H9 (cell line): ENCODE measurements around the gene PRKCB. TPM values are rescaled to one million over a fixed set of nuclear protein-coding genes. Genes with fewer than 3 reads are reported as not detected.

Source experiments
- DNase-seq: peaks from one replicate; pipeline ENCODE4 v3.0.0-alpha.2; 2017
- H2AFZ ChIP-seq: one replicate; pipeline ENCODE4 v1.6.1; 2013; ENCODE audit warnings: mild to moderate bottlenecking, low read length, control low read depth, moderate library complexity
- H2AK5ac ChIP-seq: 2 replicates; pipeline ENCODE4 v1.6.1; 2013; ENCODE audit warnings: low read length, control low read depth, mixed read lengths; ENCODE audit not compliant: insufficient read length
- H2BK120ac ChIP-seq: one replicate; pipeline ENCODE4 v1.6.1; 2013; ENCODE audit warnings: low read depth, mild to moderate bottlenecking, low read length, control low read depth, inconsistent platforms; ENCODE audit not compliant: poor library complexity, severe bottlenecking
- H2BK12ac ChIP-seq: 2 replicates; pipeline ENCODE4 v1.6.1; 2013; ENCODE audit warnings: low read length, control low read depth, mixed read lengths, low read depth; ENCODE audit not compliant: insufficient read length
- H2BK15ac ChIP-seq: 2 replicates; pipeline ENCODE4 v1.6.1; 2013; ENCODE audit warnings: low read depth, low read length, control low read depth
- H2BK20ac ChIP-seq: one replicate; pipeline ENCODE4 v1.6.1; 2013; ENCODE audit warnings: low read depth, mild to moderate bottlenecking, low read length, control low read depth, inconsistent platforms; ENCODE audit not compliant: poor library complexity, severe bottlenecking
- H2BK5ac ChIP-seq: 2 replicates; pipeline ENCODE4 v1.6.1; 2013; ENCODE audit warnings: low read length, control low read depth, mixed read lengths; ENCODE audit not compliant: insufficient read length
- H3K14ac ChIP-seq: 2 replicates; pipeline ENCODE4 v1.6.1; 2013; ENCODE audit warnings: low read length, control low read depth; ENCODE audit not compliant: insufficient read depth
- H3K18ac ChIP-seq: 2 replicates; pipeline ENCODE4 v1.6.1; 2013; ENCODE audit warnings: low read depth, mild to moderate bottlenecking, mixed read lengths, low read length, control low read depth; ENCODE audit not compliant: insufficient read length
- H3K23ac ChIP-seq: 2 replicates; pipeline ENCODE4 v1.6.1; 2013; ENCODE audit warnings: low read length, control low read depth, mixed read lengths, low read depth; ENCODE audit not compliant: insufficient read length
- H3K23me2 ChIP-seq: 2 replicates; pipeline ENCODE4 v1.6.1; 2013; ENCODE audit warnings: low read depth, mild to moderate bottlenecking, mixed read lengths, low read length, control low read depth; ENCODE audit not compliant: insufficient read length, poor library complexity, severe bottlenecking
- H3K27ac ChIP-seq: 2 replicates; pipeline ENCODE4 v1.5.1; 2013; ENCODE audit warnings: low read length, control low read depth, mixed read lengths, low read depth; ENCODE audit not compliant: insufficient read length
- H3K27me3 ChIP-seq: 2 replicates; pipeline ENCODE4 v1.6.1; 2013; ENCODE audit warnings: low read length, control low read depth, inconsistent platforms; ENCODE audit not compliant: insufficient read depth
- H3K4ac ChIP-seq: 2 replicates; pipeline ENCODE4 v1.6.1; 2013; ENCODE audit warnings: low read depth, mild to moderate bottlenecking, control low read depth, inconsistent platforms, low read length, moderate library complexity
- H3K4me1 ChIP-seq: 2 replicates; pipeline ENCODE4 v1.6.1; 2013; ENCODE audit warnings: low read length, control low read depth, inconsistent platforms; ENCODE audit not compliant: insufficient read depth
- H3K4me2 ChIP-seq: 2 replicates; pipeline ENCODE4 v1.6.1; 2013; ENCODE audit warnings: low read length, control low read depth, mixed read lengths; ENCODE audit not compliant: insufficient read length, insufficient read depth
- H3K56ac ChIP-seq: 2 replicates; pipeline ENCODE4 v1.6.1; 2013; ENCODE audit warnings: low read depth, mild to moderate bottlenecking, mixed read lengths, low read length, control low read depth; ENCODE audit not compliant: insufficient read length
- H3K79me1 ChIP-seq: 2 replicates; pipeline ENCODE4 v1.6.1; 2013; ENCODE audit warnings: low read depth, mild to moderate bottlenecking, moderate library complexity, low read length, control low read depth, inconsistent platforms; ENCODE audit not compliant: insufficient read depth, poor library complexity, severe bottlenecking
- H3K79me2 ChIP-seq: 2 replicates; pipeline ENCODE4 v1.6.1; 2013; ENCODE audit warnings: low read length, control low read depth, inconsistent platforms; ENCODE audit not compliant: insufficient read depth
- H3K9ac ChIP-seq: 2 replicates; pipeline ENCODE4 v1.6.1; 2013; ENCODE audit warnings: low read length, control low read depth, mixed read lengths; ENCODE audit not compliant: insufficient read length; ENCODE audit errors: extremely low read depth
- H3K9me3 ChIP-seq: one replicate; pipeline ENCODE4 v1.6.1; 2013; ENCODE audit warnings: low read depth, low read length, inconsistent platforms; ENCODE audit not compliant: control insufficient read depth
- H3T11ph ChIP-seq: one replicate; pipeline ENCODE4 v1.6.1; 2013; ENCODE audit warnings: mild to moderate bottlenecking, low read length, control low read depth, inconsistent platforms
- H4K20me1 ChIP-seq: one replicate; pipeline ENCODE4 v1.6.1; 2013; ENCODE audit not compliant: control insufficient read depth, insufficient read length, insufficient read depth
- H4K5ac ChIP-seq: 2 replicates; pipeline ENCODE4 v1.6.1; 2013; ENCODE audit warnings: low read depth, mild to moderate bottlenecking, mixed read lengths, low read length, control low read depth; ENCODE audit not compliant: insufficient read length
- H4K8ac ChIP-seq: replicated peaks from 2 replicates; pipeline ENCODE4 v1.6.1; 2013; ENCODE audit warnings: low read length, control low read depth, mixed read lengths, low read depth; ENCODE audit not compliant: insufficient read length
- H4K91ac ChIP-seq: 2 replicates; pipeline ENCODE4 v1.6.1; 2013; ENCODE audit warnings: low read depth, mild to moderate bottlenecking, moderate library complexity, mixed read lengths, low read length, control low read depth; ENCODE audit not compliant: insufficient read length
- H3K27ac Mint-ChIP-seq, 3 experiments: 2 replicates in 2 of 3; 3 replicates in 1 of 3; pipeline ENCODE4 v1.8.0; 2020 to 2021; ENCODE audit warnings: mixed read lengths in 3 of 3, mild to moderate bottlenecking in 1 of 3, moderate library complexity in 1 of 3
- H3K27me3 Mint-ChIP-seq: 2 replicates; pipeline ENCODE4 v1.8.0; 2021; ENCODE audit warnings: low read depth, mild to moderate bottlenecking, moderate library complexity, mixed read lengths
- H3K36me3 Mint-ChIP-seq, 3 experiments: 2 replicates in 2 of 3; 3 replicates in 1 of 3; pipeline ENCODE4 v1.8.0; 2020 to 2021; ENCODE audit warnings: low read depth in 3 of 3, mixed read lengths in 3 of 3; ENCODE audit not compliant: insufficient read depth in 1 of 3
- H3K4me1 Mint-ChIP-seq, 2 experiments: 2 replicates each; pipeline ENCODE4 v1.8.0; 2020; ENCODE audit warnings: mixed read lengths in 2 of 2
- H3K4me3 Mint-ChIP-seq, 2 experiments: 2 replicates in 1 of 2; 3 replicates in 1 of 2; pipeline ENCODE4 v1.8.0; 2020 to 2021; ENCODE audit warnings: mild to moderate bottlenecking in 2 of 2, mixed read lengths in 2 of 2, moderate library complexity in 1 of 2
- H3K9me3 Mint-ChIP-seq, 2 experiments: 2 replicates in 1 of 2; 3 replicates in 1 of 2; pipeline ENCODE4 v1.8.0; 2020; ENCODE audit warnings: mild to moderate bottlenecking in 2 of 2, mixed read lengths in 2 of 2, moderate library complexity in 1 of 2
- CTCF ChIP-seq: fragments of 200-600 bp; sonication (generic); conservative IDR thresholded peaks from 3 replicates; pipeline ENCODE4 v1.8.0; 2021; ENCODE audit warnings: antibody characterized with exemption, mild to moderate bottlenecking
- WGBS: extraction: QIAGEN DNeasy Blood & Tissue Kit; methylation state at CpG from one replicate; pipeline ENCODE4 v1.1.7; 2013; ENCODE audit warnings: missing lambda C conversion rate, low lambda C conversion rate, mixed read lengths; ENCODE audit not compliant: insufficient read length; ENCODE audit errors: extremely low coverage; 5-methylcytosine and 5-hydroxymethylcytosine counted together
- total RNA-seq: library from RNA; stranded (reverse); gene quantifications from 2 replicates; pipeline ENCODE4 v1.2.1, GENCODE V29; 2021

PRKCB gene
- total RNA-seq, 1 experiment from 2014 or later: 7.0 TPM

- H3K79me1 ChIP-seq: no peaks in the 10 kb centered on the region
- no peaks in the 10 kb centered on the region for H3K9me3 ChIP-seq
- H2BK15ac ChIP-seq: no peak overlapping the region
- no peak overlapping the region for H4K91ac ChIP-seq
- H3K9ac ChIP-seq: no peak overlapping the region
- no peak overlapping the region; the same call in 1 of the 2 replicates for H3K14ac ChIP-seq
- TF ChIP-seq CTCF: no peak
- H3K27me3 ChIP-seq: no peaks in the 10 kb centered on the region
- Mint-ChIP-seq H3K9me3 (peaks cover 14 to 19% of the 10 kb centered on the region in 2 experiments), H3K4me1 (peaks cover 7% of the 10 kb centered on the region in 2 experiments), H3K27me3 (no peaks in the 10 kb centered on the region), H3K36me3 (peaks cover 4 to 21% (median 8%) of the 10 kb centered on the region in 3 experiments; a peak in 5 of 7 replicates), H3K27ac (no peak overlapping the region; a peak in 1 of 7 replicates), H3K4me3 (no peak overlapping the region)
- H2AFZ ChIP-seq: no peak overlapping the region
- no peak overlapping the region for H3K4me2 ChIP-seq
- H3T11ph ChIP-seq: no peak overlapping the region
- no peak overlapping the region for H3K4ac ChIP-seq
- no peak for DNase-seq
- no peak overlapping the region for H3K23ac ChIP-seq
- no peak overlapping the region for H4K8ac ChIP-seq
- H2BK20ac ChIP-seq: no peak overlapping the region
- H3K56ac ChIP-seq: no peak overlapping the region
- no peaks in the 10 kb centered on the region for H3K4me1 ChIP-seq
- no peak overlapping the region for H3K18ac ChIP-seq
- H2AK5ac ChIP-seq: no peak overlapping the region
- H4K5ac ChIP-seq: no peak overlapping the region
- no peak overlapping the region for H3K27ac ChIP-seq
- no peaks in the 10 kb centered on the region for H3K23me2 ChIP-seq
- H2BK12ac ChIP-seq: no peak overlapping the region
- H4K20me1 ChIP-seq: no peaks in the 10 kb centered on the region
- H2BK120ac ChIP-seq: no peak overlapping the region
- WGBS: no CpG with 5 or more reads among the region's 2 CpGs
- H2BK5ac ChIP-seq: no peak overlapping the region
- no peaks in the 10 kb centered on the region for H3K79me2 ChIP-seq
Measured at GRCh38 chr16:24088767-24089166, 253.0 kb downstream of the PRKCB start.
